Endothelial cell (in vitro differentiated cells): ENCODE results near the gene APOL4. TPM values are rescaled to one million over a fixed set of nuclear protein-coding genes. Genes with fewer than 3 reads are reported as not detected.

Source experiments
- DNase-seq: peaks from one replicate; pipeline ENCODE4 v3.0.0; 2021; ENCODE audit warnings: low spot score
- H3K27ac Mint-ChIP-seq: one replicate; pipeline ENCODE4 v1.8.0; 2021; ENCODE audit warnings: mixed read lengths, inconsistent platforms; ENCODE audit not compliant: unreplicated experiment
- H3K27me3 Mint-ChIP-seq: one replicate; pipeline ENCODE4 v1.8.0; 2021; ENCODE audit warnings: mild to moderate bottlenecking, moderate library complexity, mixed read lengths, inconsistent platforms; ENCODE audit not compliant: unreplicated experiment
- H3K36me3 Mint-ChIP-seq: one replicate; pipeline ENCODE4 v1.8.0; 2021; ENCODE audit warnings: mild to moderate bottlenecking, low read depth, mixed read lengths, inconsistent platforms; ENCODE audit not compliant: unreplicated experiment
- H3K4me1 Mint-ChIP-seq: one replicate; pipeline ENCODE4 v1.8.0; 2021; ENCODE audit warnings: mild to moderate bottlenecking, mixed read lengths, inconsistent platforms; ENCODE audit not compliant: unreplicated experiment
- H3K4me3 Mint-ChIP-seq: one replicate; pipeline ENCODE4 v1.8.0; 2021; ENCODE audit warnings: mild to moderate bottlenecking, mixed read lengths, inconsistent platforms; ENCODE audit not compliant: unreplicated experiment
- H3K9me3 Mint-ChIP-seq: one replicate; pipeline ENCODE4 v1.8.0; 2021; ENCODE audit warnings: mixed read lengths, inconsistent platforms; ENCODE audit not compliant: unreplicated experiment
- total RNA-seq: library from RNA; stranded (reverse); fragmentation: NEBNext Ultra II Directional; extraction: Animal tissue kit (Norgen Biotek cat#: 25700); gene quantifications from one replicate; pipeline ENCODE4 v1.2.1, GENCODE V29; 2021; ENCODE audit not compliant: unreplicated experiment
- TF ChIP-seq, protein P1 (sequence below): fragments of 200-600 bp; sonication (generic); IDR thresholded peaks from one replicate; pipeline ENCODE4 v1.5.0; 2021; ENCODE audit warnings: antibody characterized with exemption; ENCODE audit not compliant: unreplicated experiment

Gene APOL4
- total RNA-seq, 1 donor from 2014 or later, result 4.4 TPM

DNA sequence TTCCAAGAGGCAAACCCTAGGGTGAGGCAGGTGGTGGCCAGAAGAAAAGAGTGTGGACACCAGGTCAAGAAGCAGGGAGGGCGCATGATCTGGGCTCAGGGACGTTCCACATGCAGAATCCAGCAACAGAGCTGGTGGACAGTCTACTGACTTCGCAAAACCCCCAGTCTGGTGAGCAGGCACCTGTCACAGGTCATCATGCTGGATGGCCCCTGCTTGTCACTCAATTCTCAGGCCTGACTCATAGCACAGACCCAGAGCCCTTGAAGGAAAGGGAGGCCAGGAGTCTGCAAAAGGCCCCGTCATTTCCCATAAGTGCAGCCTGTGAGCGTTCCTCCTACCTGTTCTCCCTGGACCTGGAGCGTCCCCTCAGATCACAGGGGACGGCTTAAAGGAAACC lies 18.2 kb downstream of the APOL4 start:
- Mint-ChIP-seq H3K36me3 (no peaks in the 10 kb centered on the region), H3K4me3 (no peak overlapping the region), H3K9me3 (no peaks in the 10 kb centered on the region), H3K27ac (no peak overlapping the region), H3K4me1 (peaks cover 7% of the 10 kb centered on the region), H3K27me3 (peaks cover 2% of the 10 kb centered on the region)
- TF ChIP-seq, protein P1, sequence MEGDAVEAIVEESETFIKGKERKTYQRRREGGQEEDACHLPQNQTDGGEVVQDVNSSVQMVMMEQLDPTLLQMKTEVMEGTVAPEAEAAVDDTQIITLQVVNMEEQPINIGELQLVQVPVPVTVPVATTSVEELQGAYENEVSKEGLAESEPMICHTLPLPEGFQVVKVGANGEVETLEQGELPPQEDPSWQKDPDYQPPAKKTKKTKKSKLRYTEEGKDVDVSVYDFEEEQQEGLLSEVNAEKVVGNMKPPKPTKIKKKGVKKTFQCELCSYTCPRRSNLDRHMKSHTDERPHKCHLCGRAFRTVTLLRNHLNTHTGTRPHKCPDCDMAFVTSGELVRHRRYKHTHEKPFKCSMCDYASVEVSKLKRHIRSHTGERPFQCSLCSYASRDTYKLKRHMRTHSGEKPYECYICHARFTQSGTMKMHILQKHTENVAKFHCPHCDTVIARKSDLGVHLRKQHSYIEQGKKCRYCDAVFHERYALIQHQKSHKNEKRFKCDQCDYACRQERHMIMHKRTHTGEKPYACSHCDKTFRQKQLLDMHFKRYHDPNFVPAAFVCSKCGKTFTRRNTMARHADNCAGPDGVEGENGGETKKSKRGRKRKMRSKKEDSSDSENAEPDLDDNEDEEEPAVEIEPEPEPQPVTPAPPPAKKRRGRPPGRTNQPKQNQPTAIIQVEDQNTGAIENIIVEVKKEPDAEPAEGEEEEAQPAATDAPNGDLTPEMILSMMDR, result no peak
- DNase-seq, result no peak

DNA sequence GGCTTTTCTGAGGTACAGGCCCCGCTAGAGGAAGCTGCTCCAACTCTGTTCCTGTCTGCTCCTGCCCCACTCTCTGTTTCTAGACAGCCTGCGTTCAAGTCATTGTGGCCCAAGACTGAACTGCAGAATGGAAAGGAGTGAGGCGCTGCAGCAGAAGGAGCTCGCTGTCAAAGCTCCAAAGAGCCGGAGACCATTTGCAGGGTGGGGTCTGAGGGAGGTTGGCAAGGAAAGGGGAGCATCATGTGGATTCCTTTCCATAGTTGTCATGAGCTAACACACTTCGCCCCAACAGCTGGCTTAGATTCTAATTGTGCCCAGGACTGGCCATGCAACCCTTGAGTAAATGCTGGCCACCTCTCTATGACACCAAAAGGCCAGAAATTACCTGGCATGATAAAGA lies 18.8 kb downstream of the APOL4 start:
- Mint-ChIP-seq H3K36me3 (no peaks in the 10 kb centered on the region), H3K4me1 (peaks cover 7% of the 10 kb centered on the region), H3K27me3 (no peaks in the 10 kb centered on the region), H3K9me3 (no peaks in the 10 kb centered on the region), H3K4me3 (no peak overlapping the region), H3K27ac (no peak overlapping the region)
- DNase-seq, result no peak
- TF ChIP-seq, protein P1, result no peak

DNA sequence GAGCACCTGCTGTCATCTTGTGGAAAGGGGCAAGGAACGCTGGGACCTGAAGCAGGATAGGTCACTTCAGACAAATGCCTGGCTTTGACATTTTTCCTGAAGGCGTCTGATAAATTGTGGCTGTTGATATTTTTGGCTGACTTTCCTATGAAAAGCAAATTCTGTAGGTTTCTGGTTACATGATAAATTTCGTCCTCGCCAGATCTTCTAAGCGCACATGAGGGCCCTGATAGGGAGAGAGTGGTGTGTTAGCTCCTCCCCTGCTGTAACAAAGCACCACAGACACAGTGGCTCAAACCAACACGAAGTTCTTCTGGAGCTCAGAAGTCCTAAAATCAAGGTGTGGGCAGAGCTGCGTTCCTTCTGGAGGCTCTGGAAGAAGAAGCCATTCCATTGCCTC lies 19.6 kb downstream of the APOL4 start:
- DNase-seq, result no peak
- no peak overlapping the region for H3K4me3 Mint-ChIP-seq
- TF ChIP-seq, protein P1, result no peak
- H3K27me3 Mint-ChIP-seq, result no peaks in the 10 kb centered on the region
- H3K4me1 Mint-ChIP-seq, result peaks cover 7% of the 10 kb centered on the region
- H3K36me3 Mint-ChIP-seq, result no peaks in the 10 kb centered on the region
- H3K27ac Mint-ChIP-seq, result no peak overlapping the region
- H3K9me3 Mint-ChIP-seq, result no peaks in the 10 kb centered on the region

DNA sequence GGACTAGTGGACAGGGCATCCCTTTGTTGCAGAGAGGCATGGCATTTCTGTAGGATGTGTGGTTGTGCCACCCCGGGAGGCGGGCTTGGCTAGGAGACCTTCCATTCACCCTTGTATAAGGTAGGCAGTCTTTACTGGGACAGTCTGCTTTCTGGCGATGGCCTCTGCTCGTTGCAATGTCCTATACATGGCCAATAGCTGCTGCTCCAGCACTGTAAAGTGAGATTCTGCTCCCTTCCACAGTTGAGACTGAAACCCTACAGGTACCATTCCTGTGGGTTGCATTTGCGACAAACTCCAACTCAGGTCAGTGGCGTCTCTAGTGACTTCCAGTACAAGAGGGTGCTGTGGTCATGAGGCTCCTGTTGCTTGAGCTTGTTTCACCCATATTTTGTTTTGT lies 20.7 kb downstream of the APOL4 start:
- H3K9me3 Mint-ChIP-seq, result no peaks in the 10 kb centered on the region
- H3K36me3 Mint-ChIP-seq, result no peaks in the 10 kb centered on the region
- no peak overlapping the region for H3K4me3 Mint-ChIP-seq
- H3K27me3 Mint-ChIP-seq, result no peaks in the 10 kb centered on the region
- no peak for DNase-seq
- TF ChIP-seq, protein P1, result no peak
- H3K4me1 Mint-ChIP-seq, result peaks cover 7% of the 10 kb centered on the region
- H3K27ac Mint-ChIP-seq, result no peak overlapping the region

DNA sequence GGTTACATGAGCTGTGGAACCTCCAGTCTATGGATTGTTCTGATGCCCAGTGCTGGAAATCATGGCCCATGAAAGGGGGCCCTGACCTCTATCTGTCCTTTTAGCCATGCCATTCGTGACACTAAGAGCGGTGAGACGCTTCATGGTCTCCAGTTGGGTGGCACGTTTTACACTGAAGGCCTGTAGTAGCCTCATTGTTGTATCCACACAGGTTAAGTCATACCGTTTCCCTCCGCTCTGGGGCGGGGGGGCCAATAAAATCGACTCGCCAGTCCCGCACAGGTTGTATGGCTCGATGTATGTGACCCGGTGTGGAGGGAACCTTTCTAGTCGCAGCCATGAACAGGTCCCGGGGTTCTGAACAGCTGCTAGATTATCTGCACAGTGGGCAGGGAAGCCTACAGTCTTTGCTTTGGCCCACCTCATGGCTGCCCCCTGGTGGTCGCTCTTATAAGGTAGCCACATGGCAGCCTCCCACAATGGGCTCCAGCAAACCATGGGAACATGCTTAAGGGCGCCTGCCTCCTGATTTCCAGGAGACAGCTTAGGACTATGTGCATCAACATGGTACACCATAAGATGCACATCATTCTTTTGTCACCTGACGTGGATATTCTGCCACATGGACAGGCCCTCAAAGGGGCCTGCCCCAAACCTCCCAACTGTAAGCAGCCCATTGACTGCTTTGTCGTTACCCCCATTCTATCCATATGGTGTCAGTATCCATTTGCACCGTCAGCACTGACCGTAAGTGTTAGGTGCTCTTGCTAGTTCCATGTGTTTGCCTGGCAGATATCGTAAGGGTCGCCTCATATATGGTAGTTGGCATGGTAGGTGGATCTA lies 21.4 kb downstream of the APOL4 start:
- no peak overlapping the region for H3K4me3 Mint-ChIP-seq
- no peaks in the 10 kb centered on the region for H3K27me3 Mint-ChIP-seq
- DNase-seq, result peak; percentile 91
- TF ChIP-seq, protein P1, result peak; percentile 94
- H3K4me1 Mint-ChIP-seq, result peaks cover 7% of the 10 kb centered on the region
- H3K27ac Mint-ChIP-seq, result no peak overlapping the region
- no peaks in the 10 kb centered on the region for H3K36me3 Mint-ChIP-seq
- H3K9me3 Mint-ChIP-seq, result no peaks in the 10 kb centered on the region
